ENCODE results near the gene LGSN. TPM values are rescaled to one million over a fixed set of nuclear protein-coding genes. Genes with fewer than 3 reads are reported as not detected.
"Not testable (repeated sequence)": the region's sequence is repeated elsewhere in the genome, so short reads cannot be mapped to it uniquely, and the experiment has no call there.

LGSN gene
- total RNA-seq, 1 donor from 2014 or later = not detected

DNA sequence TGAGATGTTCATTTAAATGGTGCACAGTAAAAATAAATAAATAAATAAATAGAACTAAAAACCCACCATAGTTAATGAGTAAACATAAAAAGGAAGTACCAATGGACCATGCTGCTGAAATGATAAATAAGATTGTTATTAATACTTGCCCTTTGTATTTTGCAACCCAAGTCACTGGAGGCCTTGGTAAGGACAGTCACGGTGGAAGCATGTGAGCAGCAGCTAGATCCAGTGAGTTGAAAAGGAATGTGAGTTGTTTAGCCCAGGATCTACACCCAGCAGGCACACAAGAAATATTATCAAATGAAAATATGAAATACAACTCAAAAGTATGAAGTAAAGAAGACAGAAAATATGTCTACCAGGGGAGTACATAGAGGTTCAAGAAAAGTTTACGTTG, 6.7 kb downstream of the LGSN start:
- no peak for ATAC-seq (ENCODE audit: poor library complexity)
- intact Hi-C loops (cut with DNase I) = no loop called here
- DNase-seq = no peak

DNA sequence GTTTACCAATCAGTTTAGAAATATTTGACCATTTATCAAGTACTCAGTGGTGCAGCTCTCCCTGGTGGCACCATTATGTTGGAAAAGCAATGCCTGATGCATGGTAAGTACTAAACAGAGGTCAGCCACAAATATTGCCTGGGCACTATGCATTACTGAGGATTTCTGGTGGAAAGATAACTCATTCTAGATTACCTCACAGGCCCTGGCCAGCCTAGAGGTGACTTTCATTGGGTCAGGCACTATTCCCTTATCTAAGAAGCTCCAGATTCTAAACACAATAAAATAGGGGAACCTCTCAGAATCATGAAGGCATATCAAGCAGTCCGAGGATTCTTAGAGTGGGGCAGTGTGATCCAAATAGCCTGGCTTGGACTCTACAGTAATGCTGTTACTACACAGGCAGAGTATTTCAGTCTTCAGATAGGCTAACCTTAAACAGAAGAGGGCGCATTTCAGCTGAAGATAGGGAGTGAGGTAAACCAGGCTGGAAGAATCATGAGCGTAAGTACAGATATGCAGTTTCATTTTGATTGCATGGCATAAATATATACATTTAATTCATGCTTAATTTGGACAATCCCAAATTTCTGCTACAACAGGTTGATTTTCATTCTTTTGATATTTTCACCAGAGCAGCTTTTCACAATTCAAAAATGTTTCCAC, 12.1 kb downstream of the LGSN start:
- peak; percentile 64 for ATAC-seq (ENCODE audit: poor library complexity)
- intact Hi-C loops (cut with DNase I) = no loop called here
- no peak for DNase-seq

DNA sequence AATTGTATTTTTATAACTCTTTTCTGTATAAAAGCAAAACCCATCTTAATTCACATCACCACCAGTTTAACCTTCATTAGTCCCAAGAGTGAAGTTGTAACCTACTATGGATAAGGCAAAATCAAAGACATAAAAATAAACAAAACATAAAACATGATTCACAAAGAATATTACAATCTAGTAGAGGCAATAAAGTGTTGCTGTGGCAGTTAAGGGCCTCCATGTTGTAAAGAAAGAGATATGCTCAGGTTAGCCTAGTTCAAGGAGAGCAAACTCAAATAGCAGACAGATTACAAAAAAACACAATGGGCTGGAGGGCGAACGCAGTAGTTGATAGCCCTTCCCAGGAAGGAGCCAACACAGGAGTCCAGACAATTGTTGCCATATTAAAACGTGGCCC, 13.4 kb downstream of the LGSN start:
- ATAC-seq (ENCODE audit: poor library complexity) (no peak), DNase-seq (no peak)
- intact Hi-C loops (cut with DNase I) = no loop called here

- ATAC-seq (ENCODE audit: poor library complexity) (no peak), DNase-seq (no peak)
- intact Hi-C loops (cut with DNase I) = no loop called here
These were observed 14.5 kb downstream of the LGSN start for GRCh38 chr6:63305277-63305676.

DNA sequence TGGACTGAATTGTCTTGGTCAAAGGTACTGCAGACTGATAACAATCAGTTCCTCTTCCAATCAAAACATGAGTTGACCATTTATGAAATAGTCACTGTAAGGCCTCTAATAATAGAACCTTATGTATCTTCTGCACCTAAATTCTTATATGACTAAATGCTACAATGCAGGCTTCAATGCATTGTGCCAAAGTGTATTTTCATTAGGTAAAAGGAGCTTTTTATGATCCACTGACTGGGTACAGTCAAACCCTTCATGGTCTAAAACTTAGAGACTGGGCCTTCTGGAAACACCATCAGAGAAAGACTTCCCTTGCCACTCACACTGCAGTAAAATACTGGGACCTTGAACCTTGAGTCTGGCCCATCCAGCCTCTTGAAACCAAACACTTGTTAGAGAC, 16.3 kb downstream of the LGSN start:
- DNase-seq = no peak
- intact Hi-C loops (cut with DNase I) = no loop called here
- ATAC-seq (ENCODE audit: poor library complexity) = no peak

DNA sequence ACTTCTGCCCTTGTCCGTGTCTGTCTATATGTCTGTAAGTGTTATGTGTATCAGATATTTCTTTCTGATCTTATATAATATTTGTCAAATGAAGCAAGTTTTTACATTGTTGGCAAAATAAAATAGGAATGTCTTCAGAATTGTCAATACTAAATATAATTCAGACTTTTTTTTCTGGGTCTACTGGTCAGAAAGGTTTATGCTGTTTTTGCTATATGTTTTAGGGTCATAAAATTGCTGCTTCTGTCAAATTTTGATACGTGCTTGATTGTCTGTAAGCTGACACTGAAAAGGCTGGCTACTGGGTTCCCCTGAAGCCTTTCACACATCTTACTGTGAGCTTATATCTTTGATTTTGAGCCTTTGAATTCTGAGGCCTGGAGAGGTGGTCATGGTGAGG, 20.1 kb downstream of the LGSN start:
- intact Hi-C loops (cut with DNase I) = no loop called here

DNA sequence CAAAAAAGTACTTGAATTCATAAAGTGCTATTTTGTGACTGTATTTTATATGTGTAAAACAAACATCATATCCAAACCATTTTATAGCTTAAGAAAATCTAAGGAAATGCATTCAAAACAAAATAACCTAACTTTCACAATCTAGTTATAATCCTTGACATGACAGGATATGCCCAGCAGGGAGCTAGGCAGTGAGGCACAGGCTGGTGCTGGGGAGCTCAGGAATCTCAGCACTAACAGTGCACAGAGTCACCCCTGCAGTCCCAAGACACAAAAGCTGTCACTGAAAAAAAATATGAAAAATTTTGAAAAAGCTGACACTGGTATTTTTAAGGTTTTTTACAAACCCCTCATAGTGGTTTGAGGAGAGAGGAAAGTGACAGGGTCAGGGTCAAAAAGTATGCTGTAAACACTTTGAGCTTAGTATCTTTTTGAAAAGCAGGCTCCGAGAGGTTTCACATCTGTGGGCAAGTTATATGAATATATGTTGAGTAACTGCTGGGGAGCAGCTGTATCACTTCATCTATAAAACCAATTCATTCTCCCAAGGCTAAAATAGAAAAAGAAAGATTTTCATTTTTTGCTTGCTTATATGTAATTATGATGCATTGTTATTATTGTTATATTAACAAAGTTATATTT, 24.1 kb downstream of the LGSN start:
- no peak for DNase-seq
- no peak for ATAC-seq (ENCODE audit: poor library complexity)
- intact Hi-C loops (cut with DNase I) = no loop called here

More for the DNA sequence above, 20.1 kb downstream of the LGSN start:
- ATAC-seq (ENCODE audit: poor library complexity) (no peak), DNase-seq (no peak)

DNA sequence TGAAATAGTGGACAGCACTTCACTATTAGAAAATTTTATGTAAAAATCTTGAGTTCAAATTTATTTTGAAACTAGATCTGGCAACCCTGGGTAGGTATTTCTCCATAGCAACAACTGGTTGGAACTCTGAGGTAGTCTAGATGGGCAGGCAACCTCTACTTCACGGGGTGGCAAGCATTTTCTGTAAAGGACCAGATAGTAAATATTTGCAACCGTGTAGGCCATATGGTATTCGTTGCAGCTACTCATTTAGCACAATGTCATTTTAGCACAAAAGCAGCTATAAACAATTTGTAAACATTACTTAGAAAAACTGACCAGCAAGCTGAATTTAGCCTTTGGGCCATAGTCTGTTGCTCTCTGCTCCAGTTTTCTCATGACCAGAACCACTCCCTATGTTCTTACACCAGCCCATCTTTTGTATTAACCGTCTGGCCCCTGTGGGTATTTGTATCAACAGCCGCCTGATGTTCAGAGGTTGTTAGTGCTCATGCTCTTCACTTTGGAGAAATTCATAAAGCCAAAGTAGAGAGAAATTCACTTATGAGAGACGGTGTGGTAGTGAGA, 29.2 kb downstream of the LGSN start:
- intact Hi-C loops (cut with DNase I) = no loop called here
- DNase-seq = no peak
- ATAC-seq (ENCODE audit: poor library complexity) = no peak

- ATAC-seq (ENCODE audit: poor library complexity) = no peak
- intact Hi-C loops (cut with DNase I) = no loop called here
- no peak for DNase-seq
These were observed 30.4 kb downstream of the LGSN start for GRCh38 chr6:63289269-63289872.

GRCh38 chr6:63280639-63281180, 39.1 kb downstream of the LGSN start:
- ATAC-seq (ENCODE audit: poor library complexity) (no peak), DNase-seq (no peak)
- intact Hi-C loops (cut with DNase I) = no loop called here

DNA sequence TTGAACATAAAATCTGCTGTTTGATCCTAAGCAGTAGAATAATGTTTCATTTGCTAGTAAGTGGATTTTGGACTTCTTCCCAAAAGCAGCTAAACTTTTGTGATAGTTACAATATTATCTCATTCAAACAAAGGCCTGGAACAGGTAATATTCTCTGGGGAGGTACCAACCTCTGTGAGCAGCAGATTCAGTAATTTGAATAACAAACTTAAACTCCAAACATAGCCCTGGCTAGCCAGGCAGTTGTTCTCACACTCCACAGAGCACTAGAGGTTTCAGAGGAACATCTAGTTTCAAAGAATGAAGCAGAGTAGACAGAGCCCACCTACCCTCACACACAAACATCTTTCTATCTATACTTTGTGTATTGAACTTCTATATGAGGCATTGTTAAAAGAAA, 40.9 kb downstream of the LGSN start:
- intact Hi-C loops (cut with DNase I) = no loop called here

DNA sequence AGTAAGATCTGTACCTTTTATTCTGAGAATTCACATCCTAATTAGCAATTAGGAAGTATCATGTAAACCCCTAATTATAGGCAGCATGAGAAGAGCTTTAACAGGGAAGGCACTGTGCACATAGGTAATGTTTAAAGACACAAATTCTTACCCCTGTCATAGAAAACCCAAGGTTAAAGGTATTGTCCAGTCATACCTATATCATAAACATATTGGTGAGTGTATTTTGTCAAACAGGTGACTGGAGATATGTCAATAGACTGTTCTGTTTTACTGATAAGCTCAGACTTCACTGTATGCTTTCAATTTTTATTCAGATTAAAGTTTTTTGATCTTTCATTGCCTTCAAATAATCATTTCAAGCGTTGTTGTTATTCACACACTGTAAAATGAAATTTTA, 43.8 kb downstream of the LGSN start:
- intact Hi-C loops (cut with DNase I) = no loop called here
- ATAC-seq (ENCODE audit: poor library complexity) (no peak), DNase-seq (no peak)

More for the DNA sequence above, 40.9 kb downstream of the LGSN start:
- no peak for DNase-seq
- ATAC-seq (ENCODE audit: poor library complexity) = no peak

GRCh38 chr6:63274795-63275430, 44.9 kb downstream of the LGSN start:
- DNase-seq; intact Hi-C loops (cut with DNase I); ATAC-seq (ENCODE audit: poor library complexity): not testable (repeated sequence)

DNA sequence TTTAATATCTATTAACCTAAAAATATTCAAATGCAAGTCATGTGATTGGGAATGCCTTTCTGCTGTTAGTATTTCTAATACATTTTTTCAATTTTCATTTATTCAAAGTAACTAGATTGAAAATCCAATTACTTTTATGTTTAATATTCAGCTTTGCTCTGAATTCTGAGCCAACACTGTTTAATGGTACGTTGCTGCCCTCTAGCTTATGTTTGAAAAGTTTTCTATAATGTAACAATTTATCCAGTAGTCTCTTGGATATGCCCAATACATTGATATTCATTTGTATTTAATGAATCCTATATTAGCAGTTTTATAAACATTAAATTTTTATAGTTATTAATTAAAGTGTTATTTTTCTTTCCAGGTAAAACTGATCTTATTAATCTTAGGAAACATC, 47.4 kb downstream of the LGSN start:
- intact Hi-C loops (cut with DNase I) = no loop called here
- ATAC-seq (ENCODE audit: poor library complexity) (no peak), DNase-seq (no peak)

DNA sequence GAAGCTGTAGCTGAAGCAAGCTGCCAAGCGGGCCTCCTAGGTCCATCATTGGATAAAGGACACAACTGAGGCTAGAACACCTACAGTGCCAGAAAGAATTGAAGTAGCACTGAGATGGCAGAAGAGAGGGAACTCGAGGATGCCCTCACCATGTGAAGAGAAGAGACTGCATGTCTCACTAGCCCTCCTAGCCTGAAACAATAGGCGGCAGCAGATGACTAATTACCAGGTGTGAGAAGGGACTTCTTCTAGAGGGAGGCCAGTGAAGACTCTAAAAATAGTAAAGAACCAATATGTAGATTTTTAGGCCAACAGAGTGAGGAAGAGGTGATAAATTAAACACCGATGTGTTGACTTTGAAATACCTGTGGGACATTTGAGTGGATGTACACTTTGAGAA, 50.3 kb downstream of the LGSN start:
- ATAC-seq (ENCODE audit: poor library complexity) = no peak
- DNase-seq = no peak
- intact Hi-C loops (cut with DNase I) = no loop called here

DNA sequence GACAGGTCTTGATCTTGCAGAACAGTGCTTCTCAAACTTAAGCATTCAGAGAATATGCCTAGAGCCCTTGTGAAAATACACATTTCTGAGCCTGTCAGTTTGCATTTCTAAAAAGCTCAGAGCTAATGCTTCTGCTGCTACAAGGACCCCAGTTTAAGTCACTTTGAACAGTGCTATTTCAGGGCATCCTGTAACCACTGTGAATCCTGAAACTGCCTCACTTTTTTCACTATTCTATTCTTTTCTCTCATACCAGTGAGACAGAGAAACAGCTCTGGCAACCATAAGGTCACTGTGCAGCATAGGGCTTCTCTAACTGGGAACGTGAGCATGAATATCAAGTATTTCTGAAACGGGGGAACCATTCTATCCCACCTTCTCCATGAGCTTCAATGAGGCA, 51.2 kb downstream of the LGSN start:
- intact Hi-C loops (cut with DNase I) = no loop called here
- DNase-seq = no peak
- ATAC-seq (ENCODE audit: poor library complexity) = no peak

- ATAC-seq (ENCODE audit: poor library complexity) (no peak), DNase-seq (no peak)
- intact Hi-C loops (cut with DNase I) = no loop called here
These were observed 52.0 kb downstream of the LGSN start for GRCh38 chr6:63267828-63268227.

DNA sequence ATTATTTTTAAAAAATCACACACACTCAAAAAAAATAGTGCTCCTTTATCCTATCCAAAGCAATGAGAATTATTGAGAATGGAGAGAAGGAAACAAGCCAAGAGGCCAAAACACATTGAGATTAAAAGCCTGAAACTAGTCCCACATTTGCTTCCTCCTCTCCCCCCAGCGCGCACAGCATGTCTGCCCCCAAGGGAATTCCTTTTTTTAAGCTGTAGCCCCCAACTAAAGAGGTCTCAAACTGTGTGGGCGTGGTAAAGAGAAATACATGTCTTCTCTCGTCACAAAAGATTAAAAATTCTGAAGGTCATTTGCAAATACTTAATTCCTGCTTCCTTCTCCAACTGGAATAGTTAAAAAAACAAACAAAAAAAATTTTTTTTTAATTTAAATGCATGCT, 52.7 kb downstream of the LGSN start:
- ATAC-seq (ENCODE audit: poor library complexity) (no peak), DNase-seq (no peak)
- intact Hi-C loops (cut with DNase I) = no loop called here

GRCh38 chr6:63263444-63263843, 56.3 kb downstream of the LGSN start:
- intact Hi-C loops (cut with DNase I) = no loop called here

More at GRCh38 chr6:63263444-63263843, 56.3 kb downstream of the LGSN start:
- ATAC-seq (ENCODE audit: poor library complexity) (no peak), DNase-seq (no peak)

Measured in Right ventricle myocardium superior (tissue), 1 donor.